OCI-LY7 (cell line): ENCODE results near the gene RNF10. TPM values are rescaled to one million over a fixed set of nuclear protein-coding genes. Genes with fewer than 3 reads are reported as not detected.
A peak's percentile ranks its signal among the peaks of the same experiment; 100 is the strongest.

Experiments used
- BruUV-seq: library from RNA; stranded (reverse); fragments of 400-500 nt; replicated peaks from 2 replicates; lab custom pipeline; 2021; lab: Mats Ljungman, UMichigan
- CTCF ChIA-PET: fragments of 300-600 bp; sonication (Branson Sonifier 250); formaldehyde crosslinking; loops from one replicate; lab custom pipeline; 2022; ENCODE audit warnings: antibody characterized with exemption; ENCODE audit not compliant: unreplicated experiment; lab: Charles Lee
- POLR2A ChIA-PET: fragments of 300-600 bp; sonication (Branson Sonifier 250); formaldehyde crosslinking; loops from one replicate; lab custom pipeline; 2022; ENCODE audit warnings: antibody characterized with exemption; lab: Charles Lee
- DNase-seq: peaks from one replicate; pipeline ENCODE4 v3.0.0-alpha.2; 2015; ENCODE audit warnings: low spot score
- H2AFZ ChIP-seq: fragments of 200-600 bp; sonication (generic), shearing (Covaris generic); 2 replicates; pipeline ENCODE4 v1.6.1; 2014; ENCODE audit warnings: mild to moderate bottlenecking, antibody characterized with exemption, low read length, moderate library complexity
- H3K27ac ChIP-seq: fragments of 200-600 bp; sonication (generic); 2 replicates; pipeline ENCODE4 v1.5.1; 2014; ENCODE audit warnings: mixed run types, low read depth, mild to moderate bottlenecking, moderate library complexity, low read length, inconsistent platforms; ENCODE audit not compliant: poor library complexity, severe bottlenecking
- H3K36me3 ChIP-seq: fragments of 200-600 bp; sonication (generic); 2 replicates; pipeline ENCODE4 v1.6.1; 2014; ENCODE audit warnings: mild to moderate bottlenecking, antibody characterized with exemption, low read length, moderate library complexity, mixed read lengths; ENCODE audit not compliant: insufficient read depth
- H3K4me1 ChIP-seq: fragments of 200-600 bp; sonication (generic); 2 replicates; pipeline ENCODE4 v1.5.1; 2014; ENCODE audit warnings: mild to moderate bottlenecking, low read length; ENCODE audit not compliant: insufficient read depth, poor library complexity, severe bottlenecking
- H3K4me2 ChIP-seq: fragments of 200-600 bp; sonication (generic); 2 replicates; pipeline ENCODE4 v1.6.1; 2014; ENCODE audit warnings: mild to moderate bottlenecking, low read length
- H3K4me3 ChIP-seq: fragments of 200-600 bp; sonication (generic); 2 replicates; pipeline ENCODE4 v1.5.1; 2014; ENCODE audit warnings: mild to moderate bottlenecking, low read depth, low read length; ENCODE audit not compliant: poor library complexity, severe bottlenecking
- H3K79me2 ChIP-seq: fragments of 200-600 bp; sonication (generic); 2 replicates; pipeline ENCODE4 v1.6.1; 2016; ENCODE audit warnings: low read depth, mild to moderate bottlenecking, low read length, moderate library complexity, mixed read lengths; ENCODE audit not compliant: insufficient read depth
- H3K9me2 ChIP-seq: fragments of 200-600 bp; sonication (generic); 2 replicates; pipeline ENCODE4 v1.6.1; 2016; ENCODE audit warnings: mild to moderate bottlenecking, low read length, mixed read lengths; ENCODE audit not compliant: insufficient read depth
- H3K9me3 ChIP-seq: fragments of 200-600 bp; sonication (generic); 2 replicates; pipeline ENCODE4 v1.6.1; 2014; ENCODE audit warnings: mild to moderate bottlenecking, mixed run types, low read length, mixed read lengths
- H4K20me1 ChIP-seq: fragments of 200-600 bp; sonication (generic); 2 replicates; pipeline ENCODE4 v1.6.1; 2014; ENCODE audit warnings: mild to moderate bottlenecking, antibody characterized with exemption, low read length, moderate library complexity, mixed read lengths; ENCODE audit not compliant: insufficient read depth
- CTCF ChIP-seq: fragments of 200-600 bp; sonication (generic); conservative IDR thresholded peaks from 2 replicates; pipeline ENCODE4 v1.5.1; 2014; ENCODE audit warnings: mild to moderate bottlenecking, antibody characterized with exemption, low read length, moderate library complexity, mixed read lengths
- EZH2phosphoT487 ChIP-seq: fragments of 200-600 bp; sonication (generic); IDR thresholded peaks from 2 replicates; pipeline ENCODE4 v1.6.1; 2018; ENCODE audit warnings: low read depth, borderline replicate concordance, mild to moderate bottlenecking, mixed run types, antibody characterized with exemption, low read length, moderate library complexity, mixed read lengths
- intact Hi-C: fragments of 100-400 bp; cut with micrococcal nuclease; formaldehyde crosslinking; loops from one replicate; pipeline ENCODE4 v1.10.0; 2022; ENCODE audit not compliant: unreplicated experiment
- total RNA-seq, 2 experiments: library from RNA; depleted of rRNA in 1 of 2; stranded (reverse); fragments of >200 nt in 1 of 2; shearing (Covaris generic) in 1 of 2; gene quantifications; 2 replicates each; pipeline ENCODE4 v1.2.3, GENCODE V29; 2014 to 2022

The RNF10 gene
- total RNA-seq, 2 experiments from 2014 or later = 52.2 to 150 TPM

GRCh38 chr12:120497524-120498150 is 36.5 kb upstream of the RNF10 start:
- H3K4me3 ChIP-seq = peak overlapping the region; percentile 79

GRCh38 chr12:120498870-120499515 is 35.2 kb upstream of the RNF10 start:
- no peak overlapping the region for H3K27ac ChIP-seq
- peaks cover 62% of the 10 kb centered on the region for H3K36me3 ChIP-seq
- no peak overlapping the region for H2AFZ ChIP-seq
- intact Hi-C loops = no loop called here
- POLR2A ChIA-PET = interaction anchor here (0.7 to 0.8 kb wide), 2 partner anchors 15 to 30 kb away, joined by 3 to 5 read pairs; partner anchors contain the start of gene COQ5
- H3K9me3 ChIP-seq = no peaks in the 10 kb centered on the region
- peak overlapping the region; percentile 98; the same call in 1 of the 2 replicates for H3K4me2 ChIP-seq
- no TSS peak for BruUV-seq
- CTCF ChIA-PET = no interaction called here
- H3K4me3 ChIP-seq = no peak overlapping the region
- H3K4me1 ChIP-seq = peaks cover 23% of the 10 kb centered on the region
- DNase-seq = no peak
- peaks cover 37% of the 10 kb centered on the region for H3K79me2 ChIP-seq
- TF ChIP-seq EZH2phosphoT487 (no peak), CTCF (no peak)
- H4K20me1 ChIP-seq = peaks cover 11% of the 10 kb centered on the region
- no peaks in the 10 kb centered on the region for H3K9me2 ChIP-seq

More at GRCh38 chr12:120497524-120498150, 36.5 kb upstream of the RNF10 start:
- Histone ChIP-seq H3K36me3 (peaks cover 48% of the 10 kb centered on the region), H2AFZ (no peak overlapping the region), H3K4me2 (peak overlapping the region; percentile 98), H4K20me1 (peaks cover 11% of the 10 kb centered on the region), H3K9me2 (no peaks in the 10 kb centered on the region), H3K4me1 (peaks cover 23% of the 10 kb centered on the region), H3K27ac (no peak overlapping the region), H3K79me2 (peaks cover 37% of the 10 kb centered on the region), H3K9me3 (no peaks in the 10 kb centered on the region)
- no peak for DNase-seq
- TF ChIP-seq CTCF (no peak), EZH2phosphoT487 (no peak)
- POLR2A ChIA-PET = interaction anchor here (0.5 to 1.1 kb wide), 4 partner anchors 14 to 734 kb away, joined by 3 to 4 read pairs (median 3); no protein-coding TSS in a partner anchor
- CTCF ChIA-PET = no interaction called here
- intact Hi-C loops = loop anchor here (2.0 kb wide), 1 partner anchor 59 kb away; the partner anchor contains the start of gene COX6A1
- no TSS peak for BruUV-seq
